ENCODE data around the gene ARHGAP15. TPM values are rescaled to one million over a fixed set of nuclear protein-coding genes. Genes with fewer than 3 reads are reported as not detected.

The ARHGAP15 gene
- total RNA-seq, 2 experiments from 2014 or later = 72.1 to 98.4 TPM

GRCh38 chr2:143524559-143525401, 395.6 kb downstream of the ARHGAP15 start:
- no peak for DNase-seq (ENCODE audit: low spot score)
- no TSS peak for BruUV-seq (replicated peaks)
- TF ChIP-seq EZH2phosphoT487 (IDR thresholded peaks at IDR 0.05; ENCODE audit: borderline replicate concordance, low read depth, low read length) (no peak), CTCF (conservative IDR thresholded peaks at IDR 0.05; ENCODE audit: low read length) (no peak)
- H3K4me1 ChIP-seq (ENCODE audit: insufficient read depth, low read length, poor library complexity, severe bottlenecking) = no peaks in the 10 kb centered on the region
- intact Hi-C loops (cut with micrococcal nuclease; ENCODE audit: unreplicated experiment) = no loop called here
- POLR2A ChIA-PET = no interaction called here
- no peaks in the 10 kb centered on the region for H3K79me2 ChIP-seq (ENCODE audit: insufficient read depth, low read depth, low read length)
- H3K27ac ChIP-seq (ENCODE audit: low read depth, low read length, poor library complexity, severe bottlenecking) = no peak overlapping the region
- H3K4me3 ChIP-seq (ENCODE audit: low read depth, low read length, poor library complexity, severe bottlenecking) = no peak overlapping the region
- H3K9me3 ChIP-seq (ENCODE audit: low read length) = no peaks in the 10 kb centered on the region
- H2AFZ ChIP-seq (ENCODE audit: low read length) = no peak overlapping the region
- H3K4me2 ChIP-seq (ENCODE audit: low read length) = no peak overlapping the region
- no peaks in the 10 kb centered on the region for H4K20me1 ChIP-seq (ENCODE audit: insufficient read depth, low read length)
- H3K9me2 ChIP-seq (ENCODE audit: insufficient read depth, low read length) = no peaks in the 10 kb centered on the region
- CTCF ChIA-PET (ENCODE audit: unreplicated experiment) = no interaction called here
- H3K36me3 ChIP-seq (ENCODE audit: insufficient read depth, low read length) = peaks cover 8% of the 10 kb centered on the region

- TF ChIP-seq EZH2phosphoT487 (IDR thresholded peaks at IDR 0.05; ENCODE audit: borderline replicate concordance, low read depth, low read length) (no peak), CTCF (conservative IDR thresholded peaks at IDR 0.05; ENCODE audit: low read length) (no peak)
- DNase-seq (ENCODE audit: low spot score) = no peak
- H2AFZ ChIP-seq (ENCODE audit: low read length) = no peak overlapping the region
- ChIA-PET POLR2A (interaction anchor here (0.6 to 1.6 kb wide), 3 partner anchors 18 to 587 kb away, joined by 3 to 4 read pairs (median 3); no protein-coding TSS in a partner anchor), CTCF (ENCODE audit: unreplicated experiment) (no interaction called here)
- no peaks in the 10 kb centered on the region for H3K79me2 ChIP-seq (ENCODE audit: insufficient read depth, low read depth, low read length)
- H3K4me3 ChIP-seq (ENCODE audit: low read depth, low read length, poor library complexity, severe bottlenecking) = no peak overlapping the region
- intact Hi-C loops (cut with micrococcal nuclease; ENCODE audit: unreplicated experiment) = no loop called here
- no peaks in the 10 kb centered on the region for H3K9me2 ChIP-seq (ENCODE audit: insufficient read depth, low read length)
- H3K4me2 ChIP-seq (ENCODE audit: low read length) = no peak overlapping the region
- no peaks in the 10 kb centered on the region for H4K20me1 ChIP-seq (ENCODE audit: insufficient read depth, low read length)
- H3K4me1 ChIP-seq (ENCODE audit: insufficient read depth, low read length, poor library complexity, severe bottlenecking) = no peaks in the 10 kb centered on the region
- peaks cover 8% of the 10 kb centered on the region; the same call in 1 of the 2 replicates for H3K36me3 ChIP-seq (ENCODE audit: insufficient read depth, low read length)
- no peaks in the 10 kb centered on the region for H3K9me3 ChIP-seq (ENCODE audit: low read length)
- BruUV-seq (replicated peaks) = no TSS peak
- no peak overlapping the region for H3K27ac ChIP-seq (ENCODE audit: low read depth, low read length, poor library complexity, severe bottlenecking)
Measured at GRCh38 chr2:143525402-143525860, 396.2 kb downstream of the ARHGAP15 start.

GRCh38 chr2:143526498-143526897, 397.3 kb downstream of the ARHGAP15 start:
- TF ChIP-seq CTCF (conservative IDR thresholded peaks at IDR 0.05; ENCODE audit: low read length) (no peak), EZH2phosphoT487 (IDR thresholded peaks at IDR 0.05; ENCODE audit: borderline replicate concordance, low read depth, low read length) (no peak)
- POLR2A ChIA-PET = interaction anchor here (0.5 to 1.6 kb wide), 3 partner anchors 20 to 252 kb away, joined by 3 to 4 read pairs (median 3); no protein-coding TSS in a partner anchor
- CTCF ChIA-PET (ENCODE audit: unreplicated experiment) = no interaction called here

More at GRCh38 chr2:143526498-143526897, 397.3 kb downstream of the ARHGAP15 start:
- no peaks in the 10 kb centered on the region for H3K9me3 ChIP-seq (ENCODE audit: low read length)
- H3K4me1 ChIP-seq (ENCODE audit: insufficient read depth, low read length, poor library complexity, severe bottlenecking) = no peaks in the 10 kb centered on the region
- H3K4me3 ChIP-seq (ENCODE audit: low read depth, low read length, poor library complexity, severe bottlenecking) = no peak overlapping the region
- H3K27ac ChIP-seq (ENCODE audit: low read depth, low read length, poor library complexity, severe bottlenecking) = no peak overlapping the region
- intact Hi-C loops (cut with micrococcal nuclease; ENCODE audit: unreplicated experiment) = no loop called here
- H3K79me2 ChIP-seq (ENCODE audit: insufficient read depth, low read depth, low read length) = no peaks in the 10 kb centered on the region
- H3K36me3 ChIP-seq (ENCODE audit: insufficient read depth, low read length) = no peaks in the 10 kb centered on the region
- H3K9me2 ChIP-seq (ENCODE audit: insufficient read depth, low read length) = no peaks in the 10 kb centered on the region
- no peak for DNase-seq (ENCODE audit: low spot score)
- no TSS peak for BruUV-seq (replicated peaks)
- no peak overlapping the region for H2AFZ ChIP-seq (ENCODE audit: low read length)
- no peaks in the 10 kb centered on the region for H4K20me1 ChIP-seq (ENCODE audit: insufficient read depth, low read length)
- H3K4me2 ChIP-seq (ENCODE audit: low read length) = no peak overlapping the region

All from OCI-LY7 (cell line).